IMR-90 (cell line): ENCODE data around the gene BTAF1. TPM values are rescaled to one million over a fixed set of nuclear protein-coding genes. Genes with fewer than 3 reads are reported as not detected.

Experiments used
- ATAC-seq: fragments of 200-7000 bp; cut with Tn5 transposase; 2 replicates; pipeline ENCODE4 v1.9.1; 2020; ENCODE audit warnings: low read depth, mild to moderate bottlenecking, moderate library complexity
- BruUV-seq: library from RNA; stranded (reverse); fragments of 400-500 nt; replicated peaks from 2 replicates; lab custom pipeline; 2021; lab: Mats Ljungman, UMichigan
- CTCF ChIA-PET: fragments of 300-600 bp; formaldehyde crosslinking; extraction: SDS; loops from one replicate; lab custom pipeline; 2021; ENCODE audit warnings: antibody characterized with exemption; lab: Yijun Ruan, JAX
- POLR2A ChIA-PET: fragments of 300-600 bp; sonication (Branson Sonifier 250); formaldehyde crosslinking; loops from one replicate; lab custom pipeline; 2022; ENCODE audit warnings: antibody characterized with exemption; ENCODE audit not compliant: unreplicated experiment; lab: Charles Lee
- DNase-seq: peaks from one replicate; pipeline ENCODE4 v3.0.0; 2013
- H2AFZ ChIP-seq: replicated peaks from 2 replicates; pipeline ENCODE3; 2013; ENCODE audit warnings: low read length, mild to moderate bottlenecking; ENCODE audit not compliant: poor library complexity
- H2AK5ac ChIP-seq: 2 replicates; pipeline ENCODE4 v1.6.1; 2013; ENCODE audit warnings: low read depth, low read length, inconsistent platforms
- H2AK9ac ChIP-seq: replicated peaks from 2 replicates; pipeline ENCODE3; 2013; ENCODE audit warnings: mild to moderate bottlenecking, low read depth, low read length, moderate library complexity; ENCODE audit not compliant: poor library complexity
- H2BK120ac ChIP-seq: 2 replicates; pipeline ENCODE4 v1.6.1; 2013; ENCODE audit warnings: low read depth, low read length, inconsistent platforms
- H2BK15ac ChIP-seq: 3 replicates; pipeline ENCODE4 v1.6.1; 2013; ENCODE audit warnings: low read depth, low read length, inconsistent platforms
- H2BK20ac ChIP-seq: 2 replicates; pipeline ENCODE4 v1.6.1; 2013; ENCODE audit warnings: low read depth, mild to moderate bottlenecking, inconsistent platforms, low read length, moderate library complexity
- H2BK5ac ChIP-seq: 2 replicates; pipeline ENCODE4 v1.6.1; 2013; ENCODE audit warnings: mild to moderate bottlenecking, low read depth, low read length, inconsistent platforms; ENCODE audit not compliant: poor library complexity, severe bottlenecking
- H3K14ac ChIP-seq: replicated peaks from 2 replicates; pipeline ENCODE4 v1.6.1; 2013; ENCODE audit warnings: low read depth, low read length, inconsistent platforms
- H3K18ac ChIP-seq: 2 replicates; pipeline ENCODE4 v1.6.1; 2013; ENCODE audit warnings: low read depth, low read length, control low read depth
- H3K23ac ChIP-seq: 2 replicates; pipeline ENCODE4 v1.6.1; 2013; ENCODE audit warnings: low read depth, low read length, inconsistent platforms
- H3K27ac ChIP-seq: 2 replicates; pipeline ENCODE4 v1.5.1; 2013; ENCODE audit warnings: mild to moderate bottlenecking, control low read depth, low read length; ENCODE audit not compliant: insufficient read depth
- H3K27me3 ChIP-seq: 2 replicates; pipeline ENCODE4 v1.6.1; 2013; ENCODE audit warnings: low read length; ENCODE audit not compliant: control insufficient read depth, insufficient read depth
- H3K36me3 ChIP-seq: 2 replicates; pipeline ENCODE4 v1.6.1; 2013; ENCODE audit warnings: low read length, mixed read lengths; ENCODE audit not compliant: control insufficient read depth, insufficient read depth
- H3K4ac ChIP-seq: 2 replicates; pipeline ENCODE4 v1.6.1; 2013; ENCODE audit warnings: low read depth, low read length, inconsistent platforms
- H3K4me1 ChIP-seq: 2 replicates; pipeline ENCODE4 v1.6.1; 2013; ENCODE audit warnings: low read length, mixed read lengths; ENCODE audit not compliant: control insufficient read depth, insufficient read depth
- H3K4me2 ChIP-seq: 2 replicates; pipeline ENCODE4 v1.6.1; 2013; ENCODE audit warnings: low read depth, mild to moderate bottlenecking, control low read depth, low read length, moderate library complexity
- H3K4me3 ChIP-seq: 2 replicates; pipeline ENCODE4 v1.5.1; 2013; ENCODE audit warnings: low read depth, mild to moderate bottlenecking, control low read depth, low read length, moderate library complexity; ENCODE audit not compliant: insufficient read depth
- H3K56ac ChIP-seq: 2 replicates; pipeline ENCODE4 v1.6.1; 2013; ENCODE audit warnings: low read length, inconsistent platforms; ENCODE audit not compliant: insufficient read depth; ENCODE audit errors: extremely low read depth
- H3K79me1 ChIP-seq, 2 experiments: 2 replicates each; pipeline ENCODE4 v1.6.1; 2013; ENCODE audit warnings: low read length in 2 of 2, inconsistent platforms in 1 of 2, low read depth in 1 of 2
- H3K9ac ChIP-seq: 2 replicates; pipeline ENCODE4 v1.6.1; 2013; ENCODE audit warnings: low read depth, low read length, control low read depth
- H3K9me1 ChIP-seq: 2 replicates; pipeline ENCODE4 v1.6.1; 2013; ENCODE audit warnings: low read length, inconsistent platforms; ENCODE audit not compliant: insufficient read depth
- H3K9me3 ChIP-seq: 2 replicates; pipeline ENCODE4 v1.6.1; 2013; ENCODE audit warnings: low read length; ENCODE audit not compliant: control insufficient read depth, insufficient read depth
- H4K20me1 ChIP-seq: 2 replicates; pipeline ENCODE4 v1.6.1; 2013; ENCODE audit warnings: low read length, inconsistent platforms; ENCODE audit not compliant: insufficient read depth
- H4K5ac ChIP-seq: 2 replicates; pipeline ENCODE4 v1.6.1; 2013; ENCODE audit warnings: mild to moderate bottlenecking, low read depth, low read length, control low read depth
- H4K8ac ChIP-seq, 2 experiments: 2 replicates each; pipeline ENCODE4 v1.6.1; 2013; ENCODE audit warnings: low read depth in 2 of 2, low read length in 2 of 2, control low read depth in 1 of 2, inconsistent platforms in 1 of 2
- H4K91ac ChIP-seq: 2 replicates; pipeline ENCODE4 v1.6.1; 2013; ENCODE audit warnings: low read depth, low read length, inconsistent platforms; ENCODE audit not compliant: insufficient read depth
- CEBPB ChIP-seq: IDR thresholded peaks from 2 replicates; pipeline ENCODE4 v1.6.1; 2012; ENCODE audit warnings: low read depth, low read length, improper control_type of control experiment
- NFE2L2 ChIP-seq: fragments of 150-350 bp; IDR thresholded peaks from 2 replicates; pipeline ENCODE4 v1.6.1; 2016; ENCODE audit warnings: low read depth, mild to moderate bottlenecking, low read length
- RAD21 ChIP-seq: IDR thresholded peaks from 2 replicates; pipeline ENCODE4 v1.6.1; 2012; ENCODE audit warnings: low read length, improper control_type of control experiment
- RFX5 ChIP-seq: IDR thresholded peaks from 2 replicates; pipeline ENCODE4 v1.8.0; 2012; ENCODE audit warnings: low read depth, mild to moderate bottlenecking, low read length, moderate library complexity
- WGBS, 2 experiments: methylation state at CpG; one replicate each; pipeline versions ENCODE4 v1.1.5 to v1.1.7; 2013; ENCODE audit warnings: missing lambda C conversion rate in 2 of 2; ENCODE audit not compliant: insufficient read length in 1 of 2; ENCODE audit errors: extremely low coverage in 2 of 2; 5-methylcytosine and 5-hydroxymethylcytosine counted together
- dilution Hi-C: fragments of 300-500 bp; cut with HindIII; formaldehyde crosslinking; loops from one replicate; pipeline ENCODE4 v1.14.3; 2018; ENCODE audit warnings: low sequenced_read_pairs; ENCODE audit not compliant: unreplicated experiment
- in situ Hi-C: fragments of 300-500 bp; cut with MboI; formaldehyde crosslinking; loops from 3 replicates; pipeline ENCODE4 v1.14.3; 2019; ENCODE audit warnings: low sequenced_read_pairs, inconsistent platforms, mixed read lengths
- intact Hi-C: fragments of 100-400 bp; cut with micrococcal nuclease; formaldehyde crosslinking; loops from 2 replicates; pipeline ENCODE4 v1.10.0; 2022
- polyA plus RNA-seq, 3 experiments: library from polyadenylated mRNA; depleted of rRNA; stranded (reverse); fragments of >200 nt; gene quantifications; 2 replicates each; pipeline ENCODE4 v1.2.3, GENCODE V29; 2012; ENCODE audit warnings: low replicate concordance in 1 of 3
- total RNA-seq: library from RNA; depleted of rRNA; stranded (reverse); fragments of >200 nt; gene quantifications from 2 replicates; pipeline ENCODE4 v1.2.3, GENCODE V29; 2012
- TF ChIP-seq, protein P1 (sequence below): fragments of 150-350 bp; IDR thresholded peaks from 2 replicates; pipeline ENCODE4 v1.6.1; 2017; ENCODE audit warnings: mild to moderate bottlenecking, antibody characterized with exemption, low read length, low read depth

The BTAF1 gene
- total and polyA plus RNA-seq, 2 of the 4 experiments (the other 2 are of a cell fraction) = 15.0 to 42.3 TPM

DNA sequence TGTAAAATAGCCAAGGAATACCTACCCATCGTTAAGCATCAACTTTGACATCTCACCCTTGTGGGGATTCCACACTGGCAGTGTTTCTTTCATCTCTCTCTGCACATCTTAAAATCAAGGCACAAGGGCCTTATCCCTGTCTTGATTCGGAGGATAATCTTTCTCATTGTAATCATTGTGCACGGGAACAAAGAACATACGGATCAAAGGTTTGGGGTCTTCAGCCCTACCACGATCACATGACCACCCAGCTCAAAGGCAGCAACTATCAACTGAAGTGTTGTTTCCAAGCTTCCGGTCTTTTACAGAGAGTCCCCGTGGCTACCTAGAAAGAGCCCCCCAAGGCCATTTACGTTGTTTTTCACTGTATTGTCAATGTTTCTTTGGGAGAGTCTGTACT is 26.1 kb upstream of the BTAF1 start:
- Histone ChIP-seq H2BK20ac (no peak overlapping the region), H3K9ac (no peak overlapping the region), H4K20me1 (no peaks in the 10 kb centered on the region), H2BK5ac (no peak overlapping the region), H3K56ac (no peak overlapping the region), H3K27me3 (no peaks in the 10 kb centered on the region), H3K4me1 (peaks cover 2% of the 10 kb centered on the region), H2AK9ac (no peak overlapping the region), H4K5ac (no peak overlapping the region), H2AFZ (no peak overlapping the region), H3K27ac (no peak overlapping the region), H2BK120ac (no peak overlapping the region), H3K9me3 (no peaks in the 10 kb centered on the region), H3K4me3 (no peak overlapping the region), H2BK15ac (no peak overlapping the region), H3K4me2 (no peak overlapping the region), H3K4ac (no peak overlapping the region), H3K14ac (no peak overlapping the region), H3K36me3 (no peaks in the 10 kb centered on the region), H3K79me1 (no peaks in the 10 kb centered on the region), H3K18ac (no peak overlapping the region), H3K23ac (no peak overlapping the region), H4K91ac (no peak overlapping the region), H2AK5ac (no peak overlapping the region), H3K9me1 (no peaks in the 10 kb centered on the region), H4K8ac (no peak overlapping the region)
- ChIA-PET POLR2A (no interaction called here), CTCF (no interaction called here)
- TF ChIP-seq, protein P1, sequence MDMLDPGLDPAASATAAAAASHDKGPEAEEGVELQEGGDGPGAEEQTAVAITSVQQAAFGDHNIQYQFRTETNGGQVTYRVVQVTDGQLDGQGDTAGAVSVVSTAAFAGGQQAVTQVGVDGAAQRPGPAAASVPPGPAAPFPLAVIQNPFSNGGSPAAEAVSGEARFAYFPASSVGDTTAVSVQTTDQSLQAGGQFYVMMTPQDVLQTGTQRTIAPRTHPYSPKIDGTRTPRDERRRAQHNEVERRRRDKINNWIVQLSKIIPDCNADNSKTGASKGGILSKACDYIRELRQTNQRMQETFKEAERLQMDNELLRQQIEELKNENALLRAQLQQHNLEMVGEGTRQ = no peak
- TF ChIP-seq CEBPB (no peak), RAD21 (no peak), NFE2L2 (no peak), RFX5 (no peak)
- DNase-seq (no peak), ATAC-seq (no peak)
- intact Hi-C loops (no loop called here), dilution Hi-C loops (no loop called here), in situ Hi-C loops (no loop called here)
- no TSS peak for BruUV-seq
- 86% methylated on average over 1 of the region's 8 CpGs; no CpG with 5 or more reads in 1 of the 2 experiments for WGBS, 2 experiments
